ENCODE measurements around the gene PRR27.
"Not testable (repeated sequence)": the region's sequence is repeated elsewhere in the genome, so short reads cannot be mapped to it uniquely, and the experiment has no call there.

The PRR27 gene

DNA sequence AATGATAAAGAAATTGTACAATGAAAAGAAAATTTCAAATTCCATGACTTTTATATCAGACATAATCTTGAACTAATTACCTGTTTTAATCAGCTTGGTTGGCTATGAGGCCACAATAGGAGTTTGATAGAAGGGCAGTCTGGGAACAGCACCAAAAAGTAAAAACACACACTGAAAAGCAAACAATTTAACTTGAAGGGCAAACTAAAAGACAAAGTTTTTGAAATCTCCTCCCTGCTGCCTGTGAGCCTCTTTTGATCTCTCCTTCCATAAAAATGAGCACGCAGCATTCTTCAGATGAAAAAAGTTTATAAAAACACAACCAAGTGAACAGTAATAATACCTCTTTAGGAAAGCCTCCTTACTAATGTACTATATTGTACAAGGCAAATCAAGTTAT lies 49.6 kb downstream of the PRR27 start:
- DNase-seq (ENCODE audit: low read depth): no peak

DNA sequence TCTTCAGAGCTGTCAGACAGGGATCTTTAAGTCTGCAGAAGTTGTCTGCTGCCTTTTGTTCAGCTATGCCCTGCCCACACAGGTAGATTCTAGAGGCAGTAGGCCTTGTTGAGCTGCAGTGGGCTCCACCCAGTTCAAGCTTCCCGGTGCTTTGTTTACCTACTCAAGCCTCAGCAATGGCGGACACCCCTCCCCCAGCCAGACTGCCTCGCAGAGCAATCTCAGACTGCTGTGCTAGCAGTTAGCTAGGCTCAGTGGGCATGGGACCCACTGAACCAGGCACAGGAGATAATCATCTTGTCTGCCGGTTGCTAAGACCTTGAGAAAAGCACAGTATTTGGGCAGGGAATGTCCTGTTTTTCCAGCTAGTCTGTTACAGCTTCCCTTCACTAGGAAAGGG lies 58.7 kb downstream of the PRR27 start:
- not testable (repeated sequence) for DNase-seq (ENCODE audit: low read depth)

Data from activated T-cell treated with anti-CD3 and anti-CD28 coated beads for 24 hours (primary cell).